Measurements from ENCODE around the gene TRIM13.
"Not testable (repeated sequence)": the region's sequence is repeated elsewhere in the genome, so short reads cannot be mapped to it uniquely, and the experiment has no call there.

The TRIM13 gene, protein sequence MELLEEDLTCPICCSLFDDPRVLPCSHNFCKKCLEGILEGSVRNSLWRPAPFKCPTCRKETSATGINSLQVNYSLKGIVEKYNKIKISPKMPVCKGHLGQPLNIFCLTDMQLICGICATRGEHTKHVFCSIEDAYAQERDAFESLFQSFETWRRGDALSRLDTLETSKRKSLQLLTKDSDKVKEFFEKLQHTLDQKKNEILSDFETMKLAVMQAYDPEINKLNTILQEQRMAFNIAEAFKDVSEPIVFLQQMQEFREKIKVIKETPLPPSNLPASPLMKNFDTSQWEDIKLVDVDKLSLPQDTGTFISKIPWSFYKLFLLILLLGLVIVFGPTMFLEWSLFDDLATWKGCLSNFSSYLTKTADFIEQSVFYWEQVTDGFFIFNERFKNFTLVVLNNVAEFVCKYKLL

DNA sequence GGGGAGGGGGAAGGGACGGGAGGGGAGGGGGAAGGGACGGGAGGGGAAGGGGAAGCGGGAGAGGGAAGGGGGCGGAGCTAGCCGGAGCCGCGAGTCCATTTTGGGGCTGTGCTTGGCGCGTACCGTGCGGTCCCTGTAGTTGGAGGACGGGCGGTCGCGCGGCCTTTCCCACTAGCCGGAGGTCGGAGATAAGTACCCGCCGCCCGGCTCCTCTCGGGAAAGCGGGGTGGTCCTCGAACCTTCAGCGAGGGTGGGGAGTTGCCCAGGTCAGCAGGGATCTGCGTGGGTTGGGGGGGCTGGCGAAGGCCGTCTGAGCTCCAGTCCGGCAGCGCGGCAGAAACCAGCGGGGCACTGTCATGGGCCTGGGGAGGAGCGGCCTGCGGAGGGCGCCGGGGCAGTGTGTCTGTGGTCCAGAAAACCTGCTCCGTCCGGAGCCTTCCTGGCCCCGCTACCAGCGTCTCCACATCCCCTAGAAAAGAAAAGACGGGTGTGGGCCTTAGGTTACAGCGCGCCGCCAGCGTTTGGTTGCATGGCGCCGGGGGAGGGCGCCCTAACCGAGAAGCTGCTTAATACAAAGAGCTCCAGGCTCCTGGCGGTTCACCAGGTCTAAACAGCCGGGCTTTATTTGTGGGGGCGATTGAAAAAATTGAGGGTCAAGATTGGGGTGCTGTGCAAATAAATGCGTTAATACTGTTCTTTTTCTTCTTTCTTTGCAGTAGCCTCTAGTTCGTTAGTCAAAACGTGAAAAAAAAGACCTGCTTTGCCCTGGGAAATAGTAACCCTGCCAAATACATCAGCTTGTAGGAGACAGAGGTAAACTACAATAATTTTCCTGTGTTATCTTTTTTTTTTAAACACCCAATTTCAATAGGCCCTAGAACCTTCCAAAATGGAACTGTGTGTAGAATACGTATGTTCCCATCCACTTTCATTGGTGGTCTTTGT is at the start of gene TRIM13:
Gene TRIM13 (plus strand): TSS at position 92 of the 945 bp plus-strand sequence. CDS start 14,899 bp downstream, outside the sequence.
- H3K4me3 ChIP-seq (ENCODE audit: control insufficient read depth, low read depth, low read length): peak within 1 kb of the TSS; percentile 83
- DNase-seq (ENCODE audit: low read depth): peak; percentile 63
- TF ChIP-seq, protein P1, sequence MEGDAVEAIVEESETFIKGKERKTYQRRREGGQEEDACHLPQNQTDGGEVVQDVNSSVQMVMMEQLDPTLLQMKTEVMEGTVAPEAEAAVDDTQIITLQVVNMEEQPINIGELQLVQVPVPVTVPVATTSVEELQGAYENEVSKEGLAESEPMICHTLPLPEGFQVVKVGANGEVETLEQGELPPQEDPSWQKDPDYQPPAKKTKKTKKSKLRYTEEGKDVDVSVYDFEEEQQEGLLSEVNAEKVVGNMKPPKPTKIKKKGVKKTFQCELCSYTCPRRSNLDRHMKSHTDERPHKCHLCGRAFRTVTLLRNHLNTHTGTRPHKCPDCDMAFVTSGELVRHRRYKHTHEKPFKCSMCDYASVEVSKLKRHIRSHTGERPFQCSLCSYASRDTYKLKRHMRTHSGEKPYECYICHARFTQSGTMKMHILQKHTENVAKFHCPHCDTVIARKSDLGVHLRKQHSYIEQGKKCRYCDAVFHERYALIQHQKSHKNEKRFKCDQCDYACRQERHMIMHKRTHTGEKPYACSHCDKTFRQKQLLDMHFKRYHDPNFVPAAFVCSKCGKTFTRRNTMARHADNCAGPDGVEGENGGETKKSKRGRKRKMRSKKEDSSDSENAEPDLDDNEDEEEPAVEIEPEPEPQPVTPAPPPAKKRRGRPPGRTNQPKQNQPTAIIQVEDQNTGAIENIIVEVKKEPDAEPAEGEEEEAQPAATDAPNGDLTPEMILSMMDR (IDR thresholded peaks at IDR 0.05; ENCODE audit: control insufficient read depth, insufficient read depth, low read depth, low read length, missing control alignments): peak; percentile 84

- H3K4me3 ChIP-seq (ENCODE audit: control insufficient read depth, low read depth, low read length); DNase-seq (ENCODE audit: low read depth): not testable (repeated sequence)
Measured at GRCh38 chr13:49948777-49949270, 48.0 kb upstream of the TRIM13 start.

DNA sequence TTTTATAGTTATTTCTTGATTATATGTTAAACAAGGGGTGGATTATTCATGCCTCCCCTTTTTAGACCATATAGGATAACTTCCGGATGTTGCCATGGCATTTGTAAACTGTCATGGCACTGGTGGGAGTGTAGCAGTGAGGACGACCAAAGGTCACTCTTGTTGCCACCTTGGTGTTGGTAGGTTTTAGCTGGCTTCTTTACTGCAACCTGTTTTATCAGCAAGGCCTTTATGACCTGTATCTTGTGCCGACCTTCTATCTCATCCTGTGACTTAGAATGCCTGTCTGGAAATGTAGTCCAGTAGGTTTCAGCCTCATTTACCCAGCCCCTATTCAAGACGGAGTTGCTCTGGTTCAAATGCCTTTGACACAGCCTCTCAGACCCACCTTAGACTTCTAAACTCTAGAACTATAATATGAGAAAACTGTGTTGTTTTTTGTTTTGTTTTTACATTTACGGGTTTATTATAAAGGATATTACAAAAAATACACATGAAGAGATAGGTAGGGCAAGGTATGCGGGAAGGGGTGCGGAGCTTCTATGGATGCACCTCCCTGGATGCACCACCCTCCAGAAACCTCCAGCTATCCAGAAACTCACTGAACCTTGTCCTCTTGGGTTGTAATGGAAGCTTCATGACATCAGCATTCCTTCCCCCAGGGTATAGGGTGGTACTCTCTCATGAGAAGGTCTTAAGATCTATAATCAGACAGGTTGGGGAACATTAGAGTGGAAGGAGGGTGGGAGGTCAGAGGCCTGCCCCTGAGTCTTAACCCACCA is 44.9 kb upstream of the TRIM13 start:
- no peak for DNase-seq (ENCODE audit: low read depth)
- TF ChIP-seq, protein P1 (IDR thresholded peaks at IDR 0.05; ENCODE audit: control insufficient read depth, insufficient read depth, low read depth, low read length, missing control alignments): no peak
- no peak overlapping the region for H3K4me3 ChIP-seq (ENCODE audit: control insufficient read depth, low read depth, low read length)

DNA sequence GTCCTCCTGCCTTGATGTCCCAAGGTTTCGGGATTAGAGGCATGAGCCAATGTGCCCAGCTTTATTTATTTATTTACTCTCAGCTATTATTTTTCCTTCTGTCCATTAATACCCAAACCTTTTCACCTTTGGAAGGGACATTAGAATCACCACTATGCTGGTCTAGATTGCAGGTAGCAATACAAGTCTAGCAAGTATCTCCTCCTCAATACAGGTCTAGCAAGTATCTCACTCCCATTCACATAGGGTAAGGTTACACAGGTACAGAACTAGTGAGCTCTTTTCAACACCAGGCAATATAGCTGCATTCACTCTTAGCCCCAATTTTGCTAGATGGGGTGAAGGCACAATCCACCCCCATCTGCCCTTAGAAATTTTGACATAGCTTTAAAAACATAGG is 43.3 kb upstream of the TRIM13 start:
- DNase-seq (ENCODE audit: low read depth): no peak
- TF ChIP-seq, protein P1 (IDR thresholded peaks at IDR 0.05; ENCODE audit: control insufficient read depth, insufficient read depth, low read depth, low read length, missing control alignments): no peak
- no peak overlapping the region for H3K4me3 ChIP-seq (ENCODE audit: control insufficient read depth, low read depth, low read length)

DNA sequence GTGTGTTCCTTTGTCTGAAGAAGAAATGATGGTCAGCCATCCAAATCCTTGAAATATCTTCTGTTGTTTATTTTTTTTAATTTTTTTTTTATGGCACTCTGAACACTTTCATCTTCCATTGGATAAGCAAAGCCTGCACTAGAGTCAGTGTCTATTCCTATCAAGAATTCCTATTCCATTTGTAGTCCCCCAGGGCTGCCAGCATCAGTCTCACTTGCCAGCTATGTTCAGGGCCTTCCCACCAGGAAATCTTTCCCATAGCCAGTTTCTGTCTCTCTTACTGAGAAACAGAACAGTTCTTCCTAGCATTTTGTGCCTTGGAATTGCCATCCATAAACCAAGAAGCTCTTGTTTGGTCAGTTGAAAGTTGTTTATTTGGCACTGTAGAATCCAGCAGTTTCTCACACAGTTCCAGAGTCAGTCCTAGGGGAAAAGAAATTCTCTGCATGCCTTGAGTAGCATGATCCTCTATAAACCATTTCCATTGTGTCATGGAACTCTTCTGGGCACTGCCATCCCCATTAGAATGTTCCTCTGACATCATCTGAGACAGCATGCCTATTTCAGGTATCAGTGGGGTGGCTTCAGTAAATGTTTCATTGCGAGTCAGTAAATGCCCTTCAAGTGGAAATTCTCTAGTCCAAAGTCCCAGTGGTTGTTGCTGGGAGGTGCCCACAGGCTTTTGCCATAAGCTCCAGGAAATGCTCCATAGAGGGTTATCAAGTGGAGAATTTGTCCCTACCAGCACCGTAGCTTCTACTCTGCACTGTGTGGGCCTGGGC is 42.0 kb upstream of the TRIM13 start:
- TF ChIP-seq, protein P1 (IDR thresholded peaks at IDR 0.05; ENCODE audit: control insufficient read depth, insufficient read depth, low read depth, low read length, missing control alignments): no peak
- no peak overlapping the region for H3K4me3 ChIP-seq (ENCODE audit: control insufficient read depth, low read depth, low read length)
- no peak for DNase-seq (ENCODE audit: low read depth)

DNA sequence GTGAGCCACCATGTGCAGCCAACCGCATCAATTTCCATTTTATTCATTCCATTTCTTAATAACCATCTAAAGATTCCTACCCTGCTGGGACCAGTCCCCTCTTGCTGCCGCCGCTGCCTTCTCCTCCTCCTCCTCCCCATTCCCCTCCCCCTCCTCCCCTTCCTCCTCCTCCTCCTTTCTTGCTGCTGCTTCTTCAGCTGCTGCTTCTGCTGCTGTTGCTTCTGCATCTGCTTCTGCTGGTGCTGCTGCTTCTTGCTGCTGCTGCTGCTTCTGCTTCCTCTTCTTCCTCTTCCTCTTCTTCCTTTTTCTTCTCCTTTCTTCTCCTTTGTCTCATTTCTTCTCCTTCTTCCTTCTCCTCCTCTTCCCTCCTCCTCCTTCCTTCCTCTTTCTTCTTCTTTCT is 40.7 kb upstream of the TRIM13 start:
- no peak for DNase-seq (ENCODE audit: low read depth)
- H3K4me3 ChIP-seq (ENCODE audit: control insufficient read depth, low read depth, low read length): no peak overlapping the region
- TF ChIP-seq, protein P1 (IDR thresholded peaks at IDR 0.05; ENCODE audit: control insufficient read depth, insufficient read depth, low read depth, low read length, missing control alignments): no peak

Data from AG09309 (cell line).